AG04450 (cell line): Measurements from ENCODE around the gene SCG3. TPM values are rescaled to one million over a fixed set of nuclear protein-coding genes. Genes with fewer than 3 reads are reported as not detected.

Experiments
- CTCF ChIA-PET: fragments of 300-600, 350-600 bp; formaldehyde crosslinking; extraction: SDS; loops from one replicate; lab custom pipeline; 2022; ENCODE audit warnings: antibody characterized with exemption, inconsistent platforms; lab: Charles Lee
- POLR2A ChIA-PET: fragments of 350-600 bp; formaldehyde crosslinking; extraction: SDS; loops from one replicate; lab custom pipeline; 2021; ENCODE audit warnings: antibody characterized with exemption, inconsistent platforms; lab: Yijun Ruan, JAX
- DNase-seq: peaks from one replicate; pipeline ENCODE4 v3.0.0-alpha.2; 2011; ENCODE audit warnings: low read depth, low spot score
- H3K27ac ChIP-seq: one replicate; pipeline ENCODE4 v1.5.1; 2012; ENCODE audit warnings: low read depth, low read length, control low read depth
- H3K27me3 ChIP-seq: one replicate; pipeline ENCODE4 v1.6.0; 2012; ENCODE audit warnings: low read length; ENCODE audit not compliant: control insufficient read depth, insufficient read depth
- H3K4me3 ChIP-seq: 2 replicates; pipeline ENCODE4 v1.5.1; 2011; ENCODE audit warnings: mild to moderate bottlenecking, low read depth, low read length, control low read depth
- H3K9me3 ChIP-seq: 2 replicates; pipeline ENCODE4 v1.5.1; 2012; ENCODE audit warnings: low read length; ENCODE audit not compliant: control insufficient read depth, insufficient read depth
- CTCF ChIP-seq: IDR thresholded peaks from 2 replicates; pipeline ENCODE4 v1.5.1; 2011; ENCODE audit warnings: low read depth, low read length, control low read depth, inconsistent platforms
- polyA plus RNA-seq: library from polyadenylated mRNA; depleted of rRNA; stranded (reverse); fragments of >200 nt; gene quantifications from 2 replicates; pipeline ENCODE4 v1.2.3, GENCODE V29; 2011

The SCG3 gene
- polyA plus RNA-seq, 1 experiment: not detected

- ChIA-PET CTCF (interaction anchor here (1.4 to 3.1 kb wide), 2 partner anchors 9 to 118 kb away, joined by 9 to 22 read pairs; no protein-coding TSS in a partner anchor), POLR2A (no interaction called here)
- no peak for TF ChIP-seq CTCF
- no peak for DNase-seq
- no peak overlapping the region for H3K4me3 ChIP-seq
- H3K27me3 ChIP-seq: no peaks in the 10 kb centered on the region
- H3K27ac ChIP-seq: no peak overlapping the region
- no peaks in the 10 kb centered on the region for H3K9me3 ChIP-seq
Observed at GRCh38 chr15:51658664-51659063, 22.6 kb upstream of the SCG3 start.

GRCh38 chr15:51661072-51661471, 20.2 kb upstream of the SCG3 start:
- H3K4me3 ChIP-seq: no peak overlapping the region
- DNase-seq: no peak
- no peaks in the 10 kb centered on the region for H3K27me3 ChIP-seq
- POLR2A ChIA-PET: interaction anchor here (0.5 kb wide), 1 partner anchor 949 kb away, joined by 3 read pairs; no protein-coding TSS in a partner anchor
- no peak overlapping the region for H3K27ac ChIP-seq
- TF ChIP-seq CTCF: no peak
- CTCF ChIA-PET: interaction anchor here (1.2 to 1.6 kb wide), 2 partner anchors 11 to 116 kb away, joined by 10 to 11 read pairs; no protein-coding TSS in a partner anchor
- no peaks in the 10 kb centered on the region for H3K9me3 ChIP-seq

GRCh38 chr15:51667478-51667877, 13.8 kb upstream of the SCG3 start:
- H3K27ac ChIP-seq: no peak overlapping the region
- H3K27me3 ChIP-seq: peaks cover 12% of the 10 kb centered on the region
- ChIA-PET POLR2A (no interaction called here), CTCF (interaction anchor here (0.7 to 0.8 kb wide), 2 partner anchors 17 to 109 kb away, joined by 3 read pairs; no protein-coding TSS in a partner anchor)
- no peak for DNase-seq
- TF ChIP-seq CTCF: no peak
- H3K9me3 ChIP-seq: no peaks in the 10 kb centered on the region
- H3K4me3 ChIP-seq: no peak overlapping the region

- Histone ChIP-seq H3K9me3 (no peaks in the 10 kb centered on the region), H3K27me3 (peaks cover 12% of the 10 kb centered on the region), H3K4me3 (no peak overlapping the region), H3K27ac (no peak overlapping the region)
- TF ChIP-seq CTCF: no peak
- DNase-seq: no peak
- POLR2A ChIA-PET: no interaction called here
- CTCF ChIA-PET: interaction anchor here (0.7 to 2.5 kb wide), 2 partner anchors 18 to 108 kb away, joined by 3 to 8 read pairs; no protein-coding TSS in a partner anchor
Observed at GRCh38 chr15:51668446-51668845, 12.9 kb upstream of the SCG3 start.

- TF ChIP-seq CTCF: no peak
- POLR2A ChIA-PET: no interaction called here
- Histone ChIP-seq H3K9me3 (no peaks in the 10 kb centered on the region), H3K27me3 (peaks cover 12% of the 10 kb centered on the region), H3K4me3 (no peak overlapping the region), H3K27ac (no peak overlapping the region)
- CTCF ChIA-PET: interaction anchor here (1.1 to 2.5 kb wide), 2 partner anchors 106 to 107 kb away, joined by 3 to 8 read pairs; no protein-coding TSS in a partner anchor
- no peak for DNase-seq
Observed at GRCh38 chr15:51669381-51669780, 11.9 kb upstream of the SCG3 start.
